DND-41 (cell line): ENCODE results near the gene PKDCC.

Experiments
- ATAC-seq: fragments of 200-7000 bp; cut with Tn5 transposase; 3 replicates; pipeline ENCODE4 v1.9.1; 2021; ENCODE audit warnings: low read depth; ENCODE audit not compliant: insufficient read depth
- DNase-seq: peaks from one replicate; pipeline ENCODE4 v3.0.0-alpha.2; 2020
- H2AFZ ChIP-seq: 2 replicates; pipeline ENCODE4 v1.6.0; 2012; ENCODE audit warnings: low read depth, low read length
- H3K27ac ChIP-seq: 2 replicates; pipeline ENCODE4 v1.5.1; 2012; ENCODE audit warnings: low read length, inconsistent platforms
- H3K27me3 ChIP-seq: fragments of 200-600 bp; sonication (generic); 2 replicates; pipeline ENCODE4 v1.6.0; 2012; ENCODE audit warnings: low read length, mild to moderate bottlenecking, inconsistent platforms; ENCODE audit not compliant: insufficient read depth, poor library complexity
- H3K36me3 ChIP-seq: 2 replicates; pipeline ENCODE4 v1.5.1; 2012; ENCODE audit warnings: low read length, inconsistent platforms; ENCODE audit not compliant: insufficient read depth
- H3K4me1 ChIP-seq: 2 replicates; pipeline ENCODE4 v1.5.1; 2012; ENCODE audit warnings: mild to moderate bottlenecking, low read length; ENCODE audit not compliant: insufficient read depth
- H3K4me2 ChIP-seq: 2 replicates; pipeline ENCODE4 v1.6.0; 2012; ENCODE audit warnings: mild to moderate bottlenecking, moderate library complexity, low read length, inconsistent platforms; ENCODE audit not compliant: insufficient read depth
- H3K4me3 ChIP-seq, 2 experiments: fragments of 200-600 bp in 1 of 2; shearing (Covaris generic) in 1 of 2; 2 replicates each; pipeline ENCODE4 v1.5.1; 2012 to 2016; ENCODE audit warnings: inconsistent platforms in 2 of 2, low read length in 2 of 2, mild to moderate bottlenecking in 2 of 2, low read depth in 1 of 2, moderate library complexity in 1 of 2
- H3K79me2 ChIP-seq: 2 replicates; pipeline ENCODE4 v1.6.0; 2012; ENCODE audit warnings: low read length, inconsistent platforms; ENCODE audit not compliant: insufficient read depth
- H3K9ac ChIP-seq: 2 replicates; pipeline ENCODE4 v1.6.0; 2012; ENCODE audit warnings: low read depth, mild to moderate bottlenecking, inconsistent platforms, low read length, moderate library complexity
- H3K9me3 ChIP-seq: 2 replicates; pipeline ENCODE4 v1.5.1; 2012; ENCODE audit warnings: low read length, moderate library complexity, mild to moderate bottlenecking, inconsistent platforms; ENCODE audit not compliant: insufficient read depth, severe bottlenecking
- H4K20me1 ChIP-seq: 2 replicates; pipeline ENCODE4 v1.6.0; 2012; ENCODE audit warnings: low read length; ENCODE audit not compliant: insufficient read depth
- CTCF ChIP-seq: IDR thresholded peaks from 2 replicates; pipeline ENCODE4 v1.5.1; 2012; ENCODE audit warnings: borderline replicate concordance, low read length, moderate library complexity, mild to moderate bottlenecking; ENCODE audit not compliant: poor library complexity, severe bottlenecking; ENCODE audit errors: extremely low read depth
- EZH2 ChIP-seq: IDR thresholded peaks from 3 replicates; pipeline ENCODE4 v1.6.1; 2012; ENCODE audit warnings: borderline replicate concordance, low read depth, mild to moderate bottlenecking, moderate library complexity, low read length, inconsistent platforms; ENCODE audit not compliant: severe bottlenecking

PKDCC gene

GRCh38 chr2:42012651-42013050 is 35.2 kb upstream of the PKDCC start:
- Histone ChIP-seq H3K9ac (no peak overlapping the region), H3K4me1 (peaks cover 11% of the 10 kb centered on the region), H3K4me2 (no peak overlapping the region), H3K27me3 (no peaks in the 10 kb centered on the region), H3K9me3 (no peaks in the 10 kb centered on the region), H3K36me3 (no peaks in the 10 kb centered on the region), H3K4me3 (no peak overlapping the region), H4K20me1 (no peaks in the 10 kb centered on the region), H3K79me2 (no peaks in the 10 kb centered on the region), H3K27ac (no peak overlapping the region), H2AFZ (no peak overlapping the region)
- DNase-seq (no peak), ATAC-seq (no peak)
- TF ChIP-seq CTCF: no peak
- TF ChIP-seq EZH2: no peak

- Histone ChIP-seq H3K36me3 (no peaks in the 10 kb centered on the region), H3K4me1 (peaks cover 11% of the 10 kb centered on the region), H3K9me3 (no peaks in the 10 kb centered on the region), H3K27ac (no peak overlapping the region), H3K4me3 (no peak overlapping the region), H4K20me1 (no peaks in the 10 kb centered on the region), H3K79me2 (no peaks in the 10 kb centered on the region), H3K4me2 (no peak overlapping the region), H3K9ac (no peak overlapping the region), H3K27me3 (no peaks in the 10 kb centered on the region), H2AFZ (no peak overlapping the region)
- no peak for TF ChIP-seq EZH2
- no peak for TF ChIP-seq CTCF
- no peak for DNase-seq
- ATAC-seq: no peak
These were observed 34.4 kb upstream of the PKDCC start for GRCh38 chr2:42013409-42013808.

GRCh38 chr2:42021464-42021863 is 26.4 kb upstream of the PKDCC start:
- no peaks in the 10 kb centered on the region for H4K20me1 ChIP-seq
- DNase-seq: no peak
- H3K79me2 ChIP-seq: no peaks in the 10 kb centered on the region
- TF ChIP-seq EZH2: no peak
- TF ChIP-seq CTCF: no peak
- no peaks in the 10 kb centered on the region for H3K9me3 ChIP-seq
- H3K36me3 ChIP-seq: no peaks in the 10 kb centered on the region
- H2AFZ ChIP-seq: no peak overlapping the region
- no peak for ATAC-seq
- H3K4me2 ChIP-seq: no peak overlapping the region
- peaks cover 17% of the 10 kb centered on the region for H3K27me3 ChIP-seq
- H3K27ac ChIP-seq: no peak overlapping the region
- no peaks in the 10 kb centered on the region for H3K4me1 ChIP-seq
- H3K9ac ChIP-seq: no peak overlapping the region
- H3K4me3 ChIP-seq: no peak overlapping the region

GRCh38 chr2:42025151-42025582 is 22.7 kb upstream of the PKDCC start:
- DNase-seq (no peak), ATAC-seq (no peak)
- H3K4me3 ChIP-seq: no peak overlapping the region
- no peak overlapping the region for H2AFZ ChIP-seq
- H3K27ac ChIP-seq: no peak overlapping the region
- no peaks in the 10 kb centered on the region for H3K79me2 ChIP-seq
- H3K9me3 ChIP-seq: no peaks in the 10 kb centered on the region
- H3K27me3 ChIP-seq: peaks cover 26% of the 10 kb centered on the region
- no peak overlapping the region for H3K9ac ChIP-seq
- H3K36me3 ChIP-seq: no peaks in the 10 kb centered on the region
- H4K20me1 ChIP-seq: no peaks in the 10 kb centered on the region
- H3K4me1 ChIP-seq: no peaks in the 10 kb centered on the region
- no peak overlapping the region for H3K4me2 ChIP-seq
- TF ChIP-seq CTCF (no peak), EZH2 (no peak)
